NCI-H128 (cell line): ENCODE results near the gene HLX.
A peak's percentile ranks its signal among the peaks of the same experiment; 100 is the strongest.

Experiments
- DNase-seq: peaks from one replicate; lab custom pipeline; 2025; ENCODE audit not compliant: unreplicated experiment; lab: John Stamatoyannopoulos, UW

The HLX gene, protein sequence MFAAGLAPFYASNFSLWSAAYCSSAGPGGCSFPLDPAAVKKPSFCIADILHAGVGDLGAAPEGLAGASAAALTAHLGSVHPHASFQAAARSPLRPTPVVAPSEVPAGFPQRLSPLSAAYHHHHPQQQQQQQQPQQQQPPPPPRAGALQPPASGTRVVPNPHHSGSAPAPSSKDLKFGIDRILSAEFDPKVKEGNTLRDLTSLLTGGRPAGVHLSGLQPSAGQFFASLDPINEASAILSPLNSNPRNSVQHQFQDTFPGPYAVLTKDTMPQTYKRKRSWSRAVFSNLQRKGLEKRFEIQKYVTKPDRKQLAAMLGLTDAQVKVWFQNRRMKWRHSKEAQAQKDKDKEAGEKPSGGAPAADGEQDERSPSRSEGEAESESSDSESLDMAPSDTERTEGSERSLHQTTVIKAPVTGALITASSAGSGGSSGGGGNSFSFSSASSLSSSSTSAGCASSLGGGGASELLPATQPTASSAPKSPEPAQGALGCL

DNA sequence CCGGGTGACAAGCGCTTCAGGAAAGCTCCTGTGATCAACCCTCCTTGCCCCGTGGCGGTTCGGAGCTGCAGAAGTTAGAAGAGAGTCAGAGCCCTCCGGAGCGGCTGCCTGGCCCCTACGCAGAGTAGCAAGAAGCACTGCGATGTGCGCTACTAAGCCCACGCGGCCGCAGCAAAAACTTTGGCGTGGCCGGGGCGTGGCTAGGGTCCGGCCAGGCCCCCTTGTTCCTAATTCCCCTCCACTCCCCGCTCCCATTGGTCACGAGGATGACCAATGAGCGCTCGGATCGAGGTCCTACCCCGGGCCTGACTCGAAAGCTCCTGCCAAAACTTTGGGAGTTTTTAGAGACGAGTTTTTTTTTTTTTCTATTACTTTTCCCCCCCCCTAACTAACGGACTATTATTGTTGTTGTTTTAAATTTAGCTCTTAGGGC is at the start of gene HLX:
Gene HLX (plus strand): TSS at position 368 of the 433 bp plus-strand sequence. CDS start 415 bp downstream, outside the sequence.
- DNase-seq, result no peak

DNA sequence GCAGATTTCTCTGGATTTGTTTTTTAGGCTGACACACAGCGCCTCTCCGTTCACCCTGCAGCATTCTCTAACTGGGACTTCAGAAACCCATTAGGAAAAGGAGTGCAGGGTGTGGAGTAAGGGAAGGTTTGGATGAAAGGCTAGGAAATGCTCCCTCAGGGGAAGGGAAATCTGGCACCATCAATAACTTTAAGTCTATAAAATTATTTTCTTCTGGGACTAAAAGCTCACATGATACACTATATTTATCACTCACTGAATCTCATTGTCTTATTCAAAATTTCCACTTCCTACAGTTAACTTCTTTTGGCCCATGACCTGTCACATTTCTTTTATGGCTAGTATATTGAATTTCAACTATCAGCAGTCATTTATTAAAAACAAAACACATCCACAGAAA is 45.8 kb upstream of the HLX start:
- DNase-seq, result no peak

DNA sequence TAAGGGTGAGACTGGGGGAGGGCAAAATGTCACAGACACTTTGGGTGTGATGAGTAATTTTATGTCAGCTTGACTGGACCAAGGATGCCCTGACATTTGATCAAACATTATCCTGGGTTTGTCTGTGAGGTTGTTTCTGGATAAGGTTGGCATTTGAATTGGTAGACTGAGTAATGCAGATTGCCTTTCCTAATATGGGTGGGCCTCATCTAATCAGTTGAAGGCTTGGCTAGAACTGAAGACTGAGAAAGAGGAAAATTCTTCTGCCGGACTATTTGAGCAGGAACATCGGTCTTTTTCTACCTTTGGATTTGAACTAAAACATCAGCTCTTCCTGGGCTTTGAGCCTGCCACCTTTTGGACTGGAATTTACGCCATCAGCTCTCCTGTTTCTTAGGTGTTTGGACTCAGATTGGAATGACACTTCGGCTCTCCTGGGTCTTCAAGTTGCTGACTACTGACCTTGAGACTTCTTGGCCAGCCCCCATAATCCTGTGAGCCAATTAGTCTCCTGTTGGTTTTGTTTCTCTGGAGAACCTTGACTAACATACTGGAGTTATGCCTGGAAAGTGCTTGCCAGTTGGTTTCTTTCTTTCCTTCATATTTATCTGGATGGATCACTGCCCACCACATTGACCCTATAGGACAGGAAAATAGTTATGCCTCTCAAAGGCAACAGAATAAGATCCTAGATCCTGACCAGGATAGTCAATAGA is 44.9 kb upstream of the HLX start:
- no peak for DNase-seq

DNA sequence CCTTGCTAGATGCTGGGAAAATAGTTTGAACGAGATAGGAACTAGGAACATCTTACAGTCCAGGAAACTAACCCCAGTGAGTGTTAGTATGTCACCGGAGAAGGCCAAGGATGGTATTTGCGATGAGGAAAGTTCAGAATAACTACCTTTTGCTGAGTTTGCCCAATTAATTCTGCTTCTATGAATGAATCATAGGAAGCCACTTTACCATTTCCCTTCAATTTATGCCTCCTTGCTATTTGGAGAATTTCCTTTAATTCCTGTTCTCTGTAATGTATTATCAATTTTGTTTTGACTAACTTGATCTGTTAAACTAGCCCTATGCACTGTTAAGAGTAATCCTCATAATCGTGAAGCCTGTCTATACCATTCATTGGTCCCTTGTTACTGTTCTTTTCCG is 40.7 kb upstream of the HLX start:
- DNase-seq, result no peak

DNA sequence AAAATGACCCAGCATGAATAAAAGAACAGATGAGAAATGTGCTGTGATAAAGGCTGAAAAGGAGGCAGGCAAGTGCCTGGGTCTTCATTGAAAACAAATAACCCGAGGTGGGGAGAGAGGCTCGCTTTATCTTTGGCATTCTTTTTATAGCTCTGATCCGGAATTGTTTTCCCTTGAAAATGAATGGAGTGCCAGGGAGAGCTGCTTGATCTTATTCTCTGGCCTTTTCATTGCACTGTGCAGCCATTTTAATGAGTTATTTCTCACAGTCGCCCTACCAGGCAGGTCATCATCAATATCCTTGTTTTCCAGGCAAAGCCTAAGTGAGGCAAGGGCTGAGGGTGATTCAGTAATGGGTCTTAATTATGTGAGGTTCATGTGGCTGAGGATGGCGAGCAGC is 39.8 kb upstream of the HLX start:
- no peak for DNase-seq

DNA sequence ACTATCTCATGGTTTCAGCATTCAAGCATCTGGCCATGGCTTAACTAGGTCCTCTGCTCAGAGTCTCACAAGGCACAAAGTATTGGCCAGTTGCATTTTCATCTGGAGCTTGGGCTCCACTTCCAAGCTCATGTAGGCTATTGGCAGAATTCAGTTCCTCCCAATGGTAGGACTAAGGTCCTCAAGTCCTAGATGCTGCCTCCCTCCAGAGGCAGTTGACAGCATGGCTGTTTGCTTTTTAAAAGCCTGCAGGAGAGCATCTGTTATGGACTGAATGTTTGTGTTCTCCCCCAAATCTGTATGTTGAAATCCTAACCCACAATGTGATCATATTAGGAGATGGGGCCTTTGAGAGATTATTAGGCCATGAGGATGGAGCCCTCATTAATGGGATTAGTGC is 38.0 kb upstream of the HLX start:
- DNase-seq, result no peak

DNA sequence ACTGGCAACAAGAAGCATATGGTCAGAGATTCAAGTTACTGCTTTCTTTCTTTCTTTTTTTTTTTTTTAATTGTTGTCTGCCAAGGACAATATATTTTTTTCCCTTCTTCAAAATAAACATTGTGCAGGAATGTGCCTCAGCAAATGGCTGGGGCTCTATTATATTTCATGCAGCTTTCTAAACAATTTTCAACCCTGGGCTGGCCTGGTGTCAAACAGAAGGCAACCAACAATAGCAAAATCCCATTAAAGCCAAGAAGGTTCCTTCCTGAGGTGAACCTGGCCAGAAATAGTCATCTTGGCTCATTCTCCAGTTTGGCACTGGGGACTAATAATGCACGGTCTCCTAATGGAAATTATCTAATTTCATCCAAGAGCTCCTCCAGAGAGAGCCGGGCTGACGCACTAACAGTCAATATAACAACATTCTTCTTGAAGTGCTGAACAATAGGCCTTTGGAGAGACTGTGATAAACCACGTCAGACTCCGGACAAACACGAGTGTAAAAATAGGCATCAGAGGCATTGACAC is 35.7 kb upstream of the HLX start:
- DNase-seq, result no peak

DNA sequence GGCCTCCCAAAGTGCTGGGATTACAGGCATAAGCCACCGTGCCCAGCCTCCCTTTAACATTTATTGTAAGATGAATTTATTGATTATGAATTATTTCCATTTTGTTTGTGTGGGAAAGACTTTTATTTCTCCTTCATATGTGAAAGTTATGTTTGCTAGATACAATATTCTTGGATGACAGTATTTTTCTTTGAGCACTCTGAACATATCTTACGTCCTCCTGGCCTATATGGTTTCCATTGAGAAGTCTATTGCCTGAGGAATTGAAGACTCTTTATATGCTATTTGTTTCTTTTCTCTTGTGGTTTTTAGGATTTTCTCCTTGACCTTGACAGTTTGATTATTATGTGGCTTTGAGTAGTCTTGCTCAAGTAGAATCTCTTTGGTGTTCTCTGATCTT is 26.8 kb upstream of the HLX start:
- no peak for DNase-seq

DNA sequence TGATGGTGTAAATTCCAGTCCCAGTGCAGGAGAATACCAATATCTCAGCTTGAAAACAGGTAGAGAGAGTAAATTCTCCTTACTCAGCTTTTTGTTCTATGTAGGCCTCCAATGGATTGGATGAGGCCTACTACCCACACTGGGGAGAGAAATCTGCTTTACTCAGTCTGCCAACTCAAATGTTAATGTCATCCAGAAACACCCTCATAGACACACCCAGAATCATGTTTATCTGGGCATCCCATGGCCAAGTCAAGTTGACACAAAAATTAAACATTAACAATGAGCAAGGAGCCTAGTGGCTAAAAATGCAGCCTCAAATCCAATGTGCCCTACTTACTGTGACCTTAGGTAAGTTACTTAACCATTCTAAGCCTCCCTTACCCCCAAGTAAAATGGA is 6.9 kb upstream of the HLX start:
- DNase-seq, result no peak

DNA sequence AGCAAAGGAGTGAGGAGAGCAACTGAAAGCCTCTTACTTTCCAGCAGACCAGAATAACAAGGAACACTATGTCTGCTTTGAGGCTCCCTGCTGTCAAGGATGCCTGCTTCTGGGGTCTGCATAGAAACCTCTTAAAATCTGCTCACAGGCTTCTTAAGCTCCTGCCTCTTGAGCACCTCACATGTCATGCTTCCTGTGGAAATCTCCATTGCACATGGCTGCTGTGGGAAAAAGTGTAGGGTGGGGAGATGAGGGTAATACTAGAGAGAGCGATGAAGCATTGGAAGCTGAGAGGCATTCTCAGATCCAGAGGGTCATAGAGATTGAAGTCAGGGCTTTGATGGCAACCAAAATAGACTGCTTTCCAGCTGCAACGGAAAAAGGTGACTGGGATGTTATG is 6.2 kb upstream of the HLX start:
- DNase-seq, result no peak

DNA sequence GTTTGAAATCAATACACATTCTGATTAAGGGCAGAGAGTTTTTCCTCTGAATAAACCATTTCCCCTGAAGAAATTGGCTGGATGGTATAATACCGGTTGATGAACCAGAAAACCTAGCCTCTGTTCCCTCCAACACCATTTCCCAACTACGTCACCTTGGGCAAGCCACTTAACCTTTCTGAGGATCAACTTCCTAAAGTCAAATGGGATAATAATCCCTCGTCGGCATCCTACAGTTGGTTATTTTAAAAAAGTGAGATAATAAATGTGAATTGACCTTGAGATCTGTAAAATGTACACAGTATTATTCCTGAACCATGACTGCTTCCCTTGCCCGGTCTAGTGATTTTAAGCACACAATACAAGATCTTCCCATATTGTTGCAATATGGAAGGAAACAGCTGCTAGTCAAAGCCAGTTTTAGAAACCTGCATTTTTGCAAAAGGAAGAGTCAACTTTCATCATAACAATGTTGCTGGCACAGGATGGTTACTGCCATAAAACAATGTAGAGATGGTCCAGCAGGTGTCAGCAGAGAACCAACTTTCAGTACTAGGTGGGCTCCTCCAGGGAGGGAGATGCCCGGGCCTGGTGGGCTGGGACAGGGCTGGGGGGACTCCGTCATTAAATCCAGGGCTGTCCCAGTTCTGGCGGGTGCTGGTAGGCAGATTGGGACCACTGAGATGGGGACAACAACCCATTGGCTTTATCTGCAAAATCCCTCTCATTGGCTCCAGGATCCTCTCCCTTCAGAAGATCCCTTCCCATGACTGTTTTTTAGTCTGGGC is 5.2 kb upstream of the HLX start:
- peak; percentile 24 for DNase-seq

DNA sequence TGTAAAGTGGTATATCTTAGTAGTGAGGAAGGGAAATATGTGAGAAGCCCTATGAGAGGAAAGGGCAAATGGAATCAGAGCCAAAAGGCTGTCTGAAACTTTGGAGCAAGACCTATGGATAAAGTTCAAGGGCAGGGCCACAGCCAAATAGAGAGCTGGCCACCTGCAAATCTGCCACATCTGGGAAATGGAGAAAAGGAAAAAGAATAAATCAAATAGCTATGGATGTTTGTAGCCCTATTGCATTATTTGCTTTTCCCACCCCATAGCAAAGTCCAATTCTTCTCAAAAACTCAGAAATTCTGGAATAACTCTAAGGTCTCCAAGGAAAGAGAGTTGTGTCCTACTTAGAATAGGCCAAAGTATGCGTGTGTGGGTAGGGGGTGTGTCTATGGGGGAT is 4.0 kb upstream of the HLX start:
- DNase-seq, result no peak

DNA sequence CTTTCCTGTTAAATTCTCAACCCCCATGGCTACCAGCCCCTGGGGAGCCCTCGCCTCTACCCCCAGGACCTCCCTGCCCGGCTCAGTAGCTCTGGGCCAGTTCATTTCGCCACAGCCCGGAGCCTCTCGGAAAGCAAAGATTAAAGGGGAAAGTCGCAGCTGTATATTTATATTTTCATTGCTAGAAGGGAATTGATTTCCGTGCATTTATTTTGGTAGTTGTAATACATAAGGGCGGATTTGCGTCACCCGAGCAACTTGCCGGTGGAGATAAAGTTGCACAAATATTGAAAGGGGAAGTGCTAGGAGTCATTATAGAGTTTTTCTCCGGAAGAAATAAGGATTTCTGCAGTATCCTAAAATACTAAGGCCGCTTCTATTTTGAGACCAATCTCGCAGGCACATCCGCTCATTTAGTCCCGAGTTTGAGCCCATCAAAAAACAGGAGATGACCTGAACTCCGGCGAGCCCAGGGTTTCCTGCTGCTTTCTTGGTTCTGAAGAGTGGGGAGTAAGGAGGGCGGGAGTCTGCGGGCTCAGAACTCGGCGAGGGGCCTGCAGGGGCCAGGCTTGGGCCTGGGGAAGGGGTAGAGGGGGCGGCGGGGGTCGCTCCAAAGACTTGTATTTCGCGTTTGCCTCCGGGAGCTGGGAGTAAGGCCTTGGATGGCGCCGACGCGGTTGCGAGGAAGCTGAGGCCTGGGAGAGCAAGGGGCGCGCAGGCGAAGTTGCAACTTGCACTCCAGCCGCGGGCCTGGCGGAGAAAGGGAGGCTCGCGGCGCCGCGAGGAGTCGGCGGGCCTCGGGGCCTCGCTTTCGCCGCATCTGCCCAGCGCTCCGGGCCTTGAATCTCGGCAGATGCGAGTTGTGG is 2.5 kb upstream of the HLX start:
- DNase-seq, result no peak

DNA sequence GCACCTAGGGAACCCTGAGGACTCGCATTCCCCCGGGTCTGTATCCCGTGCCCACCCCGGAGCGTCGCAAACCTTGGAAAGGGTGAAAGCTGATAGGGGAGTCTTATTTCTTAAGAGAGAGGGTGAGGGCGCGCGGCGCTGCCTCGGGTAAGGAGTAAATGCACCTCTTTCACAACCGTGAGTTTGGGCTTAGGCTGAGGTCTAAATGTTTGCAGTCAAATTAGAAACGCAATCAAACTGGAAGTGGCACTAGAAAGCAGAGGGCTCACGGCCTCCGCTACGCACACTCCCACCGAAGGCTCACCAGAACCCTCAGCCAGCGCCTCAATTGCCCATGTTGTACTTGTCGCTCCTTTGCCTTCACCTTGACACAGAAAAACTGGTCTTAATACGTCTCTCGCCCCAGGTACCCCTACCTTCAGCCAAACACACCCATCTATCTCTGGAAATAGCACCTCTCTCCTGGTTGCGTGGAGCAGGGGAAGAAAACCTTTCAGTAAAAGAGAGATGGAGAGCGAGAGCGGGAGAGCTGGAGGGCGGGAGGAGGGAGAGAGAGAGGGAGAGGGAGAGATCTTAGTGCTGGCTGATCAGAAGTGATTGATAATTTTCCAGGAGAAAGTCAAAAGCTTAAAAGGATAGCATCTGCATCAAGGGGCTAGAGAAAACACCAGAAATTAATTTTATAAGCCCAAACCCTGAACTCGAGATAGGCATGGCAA is 1.7 kb upstream of the HLX start:
- no peak for DNase-seq

DNA sequence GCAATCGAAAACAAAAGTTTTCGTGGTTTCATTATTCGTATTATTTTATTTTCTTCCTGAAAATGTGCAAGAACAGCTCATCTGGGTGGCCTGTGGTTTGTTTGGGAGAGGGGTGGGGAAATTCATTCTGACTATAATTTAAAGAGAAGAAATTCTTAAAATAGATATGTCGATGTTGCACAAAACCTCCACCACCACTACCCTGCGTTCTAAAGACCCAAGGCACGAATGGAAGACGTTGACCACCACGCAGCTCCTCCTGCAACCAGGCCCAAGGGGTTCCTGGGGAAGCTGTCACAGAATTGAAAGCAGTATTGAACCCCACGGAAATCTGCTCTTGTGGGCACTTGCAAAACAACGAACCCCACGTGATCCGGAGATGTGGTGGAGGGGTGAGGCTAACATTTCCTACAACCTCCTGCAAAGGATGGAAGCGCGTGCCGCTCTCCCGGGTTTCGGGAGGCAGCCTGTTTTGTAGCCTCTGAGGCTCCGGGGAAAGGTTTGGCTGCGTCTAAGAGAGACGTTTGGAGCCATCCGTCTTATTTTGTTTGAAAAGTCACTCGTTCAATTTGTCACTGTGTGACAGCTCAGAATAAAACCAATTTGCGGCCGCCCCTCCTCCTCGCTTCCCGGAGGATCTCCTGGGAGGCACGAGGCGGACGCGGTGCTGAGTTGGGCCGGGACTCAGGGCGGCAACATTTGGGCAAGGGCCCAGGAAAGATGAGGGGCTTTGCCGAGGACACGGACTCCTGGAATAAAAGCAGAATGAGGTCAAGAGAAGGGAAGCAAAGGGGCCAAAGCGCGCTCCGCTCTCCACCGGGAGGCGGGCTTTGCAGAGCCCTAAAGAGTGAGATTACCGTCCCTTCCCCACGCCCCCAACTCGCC is 810 bp upstream of the HLX start:
- DNase-seq, result no peak

DNA sequence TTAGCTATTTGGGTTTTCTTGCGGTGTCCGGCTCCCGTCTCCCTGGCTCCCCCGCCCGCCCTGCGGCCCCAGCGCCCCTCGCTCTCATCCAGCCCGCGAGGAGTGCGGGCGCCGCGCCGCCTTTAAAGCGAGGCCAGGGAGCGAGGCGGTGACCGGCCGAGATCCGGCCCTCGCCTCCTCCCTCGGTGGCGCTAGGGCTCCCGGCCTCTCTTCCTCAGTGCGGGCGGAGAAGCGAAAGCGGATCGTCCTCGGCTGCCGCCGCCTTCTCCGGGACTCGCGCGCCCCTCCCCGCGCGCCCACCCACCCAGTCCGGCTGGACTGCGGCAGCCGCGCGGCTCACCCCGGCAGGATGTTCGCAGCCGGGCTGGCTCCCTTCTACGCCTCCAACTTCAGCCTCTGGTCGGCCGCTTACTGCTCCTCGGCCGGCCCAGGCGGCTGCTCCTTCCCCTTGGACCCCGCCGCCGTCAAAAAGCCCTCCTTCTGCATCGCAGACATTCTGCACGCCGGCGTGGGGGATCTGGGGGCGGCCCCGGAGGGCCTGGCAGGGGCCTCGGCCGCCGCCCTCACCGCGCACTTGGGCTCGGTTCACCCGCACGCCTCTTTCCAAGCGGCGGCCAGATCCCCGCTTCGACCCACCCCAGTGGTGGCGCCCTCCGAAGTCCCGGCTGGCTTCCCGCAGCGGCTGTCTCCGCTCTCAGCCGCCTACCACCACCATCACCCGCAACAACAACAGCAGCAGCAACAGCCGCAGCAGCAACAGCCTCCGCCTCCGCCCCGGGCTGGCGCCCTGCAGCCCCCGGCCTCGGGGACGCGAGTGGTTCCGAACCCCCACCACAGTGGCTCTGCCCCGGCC is 492 bp downstream of the HLX start:
- no peak for DNase-seq

DNA sequence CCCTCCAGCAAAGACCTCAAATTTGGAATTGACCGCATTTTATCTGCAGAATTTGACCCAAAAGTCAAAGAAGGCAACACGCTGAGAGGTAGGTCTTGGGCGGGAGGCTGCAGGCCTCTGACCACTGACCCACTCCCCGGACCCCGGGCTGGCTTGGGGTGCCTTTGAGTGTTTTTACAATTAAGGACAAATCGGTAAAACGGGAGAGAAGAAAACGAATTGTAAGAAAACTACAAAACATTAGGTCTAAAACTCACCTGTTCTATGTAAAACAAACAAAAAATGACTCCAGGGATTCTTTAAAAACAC is 1.1 kb downstream of the HLX start:
- DNase-seq, result no peak
